ENCODE data around the gene DHFR.
"Not testable (repeated sequence)": the region's sequence is repeated elsewhere in the genome, so short reads cannot be mapped to it uniquely, and the experiment has no call there.

The DHFR gene

GRCh38 chr5:80654391-80655230, at the start of gene DHFR, which contains the start of gene MSH3:
Gene DHFR, minus strand, starts transcription at chr5:80654983. Its CDS starts 494 bp downstream, at chr5:80654489.
Gene MSH3, plus strand, starts transcription at chr5:80654652. Its CDS starts 76 bp downstream, at chr5:80654728.
- in situ Hi-C loops (cut with MboI; ENCODE audit: low sequenced_read_pairs), result no loop called here

- in situ Hi-C loops (cut with MboI; ENCODE audit: low sequenced_read_pairs), result no loop called here
Measured at GRCh38 chr5:80704221-80704620, 49.4 kb upstream of the DHFR start.

GRCh38 chr5:80703747-80704146, 49.0 kb upstream of the DHFR start:
- in situ Hi-C loops (cut with MboI; ENCODE audit: low sequenced_read_pairs), result no loop called here

- in situ Hi-C loops (cut with MboI; ENCODE audit: low sequenced_read_pairs), result no loop called here
Measured at GRCh38 chr5:80703291-80703690, 48.5 kb upstream of the DHFR start.

- in situ Hi-C loops (cut with MboI; ENCODE audit: low sequenced_read_pairs), result no loop called here
Measured at GRCh38 chr5:80701597-80701996, 46.8 kb upstream of the DHFR start.

GRCh38 chr5:80698369-80698768, 43.6 kb upstream of the DHFR start:
- in situ Hi-C loops (cut with MboI; ENCODE audit: low sequenced_read_pairs), result no loop called here

- in situ Hi-C loops (cut with MboI; ENCODE audit: low sequenced_read_pairs), result no loop called here
Measured at GRCh38 chr5:80697100-80697499, 42.3 kb upstream of the DHFR start.

- in situ Hi-C loops (cut with MboI; ENCODE audit: low sequenced_read_pairs), result no loop called here
Measured at GRCh38 chr5:80696450-80696849, 41.7 kb upstream of the DHFR start.

GRCh38 chr5:80695666-80696065, 40.9 kb upstream of the DHFR start:
- in situ Hi-C loops (cut with MboI; ENCODE audit: low sequenced_read_pairs), result no loop called here

- in situ Hi-C loops (cut with MboI; ENCODE audit: low sequenced_read_pairs), result no loop called here
Measured at GRCh38 chr5:80689627-80690026, 34.8 kb upstream of the DHFR start.

GRCh38 chr5:80688648-80689420, 34.1 kb upstream of the DHFR start:
- in situ Hi-C loops (cut with MboI; ENCODE audit: low sequenced_read_pairs), result no loop called here

- in situ Hi-C loops (cut with MboI; ENCODE audit: low sequenced_read_pairs), result no loop called here
Measured at GRCh38 chr5:80686757-80687156, 32.0 kb upstream of the DHFR start.

- in situ Hi-C loops (cut with MboI; ENCODE audit: low sequenced_read_pairs), result no loop called here
Measured at GRCh38 chr5:80676706-80677105, 21.9 kb upstream of the DHFR start.

- in situ Hi-C loops (cut with MboI; ENCODE audit: low sequenced_read_pairs), result no loop called here
Measured at GRCh38 chr5:80672140-80672736, 17.5 kb upstream of the DHFR start.

GRCh38 chr5:80668016-80668969, 13.5 kb upstream of the DHFR start:
- in situ Hi-C loops (cut with MboI; ENCODE audit: low sequenced_read_pairs), result no loop called here

- in situ Hi-C loops (cut with MboI; ENCODE audit: low sequenced_read_pairs), result no loop called here
Measured at GRCh38 chr5:80667384-80667783, 12.6 kb upstream of the DHFR start.

GRCh38 chr5:80665057-80665456, 10.3 kb upstream of the DHFR start:
- in situ Hi-C loops (cut with MboI; ENCODE audit: low sequenced_read_pairs), result no loop called here

GRCh38 chr5:80662108-80662507, 7.3 kb upstream of the DHFR start:
- in situ Hi-C loops (cut with MboI; ENCODE audit: low sequenced_read_pairs), result no loop called here

- in situ Hi-C loops (cut with MboI; ENCODE audit: low sequenced_read_pairs), result not testable (repeated sequence)
Measured at GRCh38 chr5:80660661-80661060, 5.9 kb upstream of the DHFR start.

- in situ Hi-C loops (cut with MboI; ENCODE audit: low sequenced_read_pairs), result no loop called here
Measured at GRCh38 chr5:80659106-80659505, 4.3 kb upstream of the DHFR start.
